HepG2 (cell line): ENCODE measurements around the gene GPR162. TPM values are rescaled to one million over a fixed set of nuclear protein-coding genes. Genes with fewer than 3 reads are reported as not detected.

ENCODE experiments used
- ARNT2 ChIP-seq: sonication (generic); formaldehyde crosslinking; IDR thresholded peaks from 2 replicates; pipeline ENCODE4 v1.8.0; 2022; ENCODE audit warnings: mild to moderate bottlenecking, low read depth, missing genetic modification reagents, moderate library complexity
- MED8 ChIP-seq: sonication (generic); formaldehyde crosslinking; IDR thresholded peaks from 2 replicates; pipeline ENCODE4 v1.8.1; 2023; ENCODE audit warnings: mild to moderate bottlenecking, missing genetic modification reagents; ENCODE audit not compliant: insufficient replicate concordance
- MYNN ChIP-seq: sonication (generic); formaldehyde crosslinking; IDR thresholded peaks from 2 replicates; pipeline ENCODE4 v1.4.0; 2020; ENCODE audit warnings: mild to moderate bottlenecking, low read depth, missing genetic modification reagents
- NFE2 ChIP-seq: sonication (generic); formaldehyde crosslinking; IDR thresholded peaks from 2 replicates; pipeline ENCODE4 v1.4.0; 2020; ENCODE audit warnings: missing genetic modification reagents
- SCMH1 ChIP-seq: sonication (generic); formaldehyde crosslinking; IDR thresholded peaks from 2 replicates; pipeline ENCODE4 v1.9.0; 2021; ENCODE audit warnings: missing genetic modification reagents, mild to moderate bottlenecking, borderline replicate concordance
- SP1 ChIP-seq, 2 experiments: fragments of 450-650 bp in 1 of 2; sonication (generic) in 1 of 2; formaldehyde crosslinking in 1 of 2; IDR thresholded peaks; 2 replicates each; pipeline versions ENCODE4 v1.4.0 to v1.6.1; 2016 to 2020; ENCODE audit warnings: missing genetic modification reagents in 1 of 2
- TCF7 ChIP-seq: sonication (generic); IDR thresholded peaks from 2 replicates; pipeline ENCODE4 v1.6.1; 2016; ENCODE audit warnings: antibody characterized with exemption, low read depth
- U2AF2 ChIP-seq: fragments of 200-400 bp; formaldehyde crosslinking; IDR thresholded peaks from 2 replicates; pipeline ENCODE4 v1.6.1; 2017; ENCODE audit warnings: low read depth, mild to moderate bottlenecking, low read length
- ZFP41 ChIP-seq: sonication (generic); formaldehyde crosslinking; IDR thresholded peaks from 2 replicates; pipeline ENCODE4 v1.4.0; 2020; ENCODE audit warnings: mild to moderate bottlenecking, missing genetic modification reagents, borderline replicate concordance
- ZNF10 ChIP-seq: sonication (generic); formaldehyde crosslinking; IDR thresholded peaks from 2 replicates; pipeline ENCODE4 v1.4.0; 2020; ENCODE audit warnings: mild to moderate bottlenecking, low read depth, missing genetic modification reagents, borderline replicate concordance
- ZNF296 ChIP-seq: sonication (generic); formaldehyde crosslinking; conservative IDR thresholded peaks from 2 replicates; pipeline ENCODE4 v1.5.0; 2020; ENCODE audit warnings: mild to moderate bottlenecking, missing genetic modification reagents
- ZNF556 ChIP-seq: sonication (generic); formaldehyde crosslinking; IDR thresholded peaks from 2 replicates; pipeline ENCODE4 v1.4.0; 2020; ENCODE audit warnings: mild to moderate bottlenecking, missing genetic modification reagents, borderline replicate concordance
- ZNF777 ChIP-seq: sonication (generic); formaldehyde crosslinking; IDR thresholded peaks from 2 replicates; pipeline ENCODE4 v1.4.0; 2020; ENCODE audit warnings: missing genetic modification reagents
- polyA plus RNA-seq, 8 experiments: library from polyadenylated mRNA; depleted of rRNA in 3 of 8; stranded (reverse) in 7 of 8; unstranded in 1 of 8; fragments of >200 nt; fragmentation: Illumina TruSeq in 4 of 8; extraction: Trizol in 4 of 8; gene quantifications; 2 replicates each; pipeline versions ENCODE4 v1.2.1 to v1.2.3, GENCODE V29; 2011 to 2016; ENCODE audit warnings: low read depth in 4 of 8, missing spikeins in 1 of 8, mixed read lengths in 1 of 8; ENCODE audit not compliant: insufficient read depth in 1 of 8
- total RNA-seq, 5 experiments: library from RNA; depleted of rRNA; stranded (reverse); fragments of >200 nt; fragmentation: Illumina TruSeq; extraction: Trizol; gene quantifications; 2 replicates each; pipeline ENCODE4 v1.2.3, GENCODE V29; 2016; ENCODE audit warnings: low read depth in 1 of 5
- TF ChIP-seq, protein P1 (sequence below): sonication (generic); formaldehyde crosslinking; IDR thresholded peaks from 2 replicates; pipeline ENCODE4 v1.4.0; 2020; ENCODE audit warnings: missing genetic modification reagents, mild to moderate bottlenecking, borderline replicate concordance
- TF ChIP-seq, protein P2 (sequence below): sonication (generic); formaldehyde crosslinking; IDR thresholded peaks from 2 replicates; pipeline ENCODE4; 2020; ENCODE audit warnings: missing genetic modification reagents, mild to moderate bottlenecking, borderline replicate concordance
- TF ChIP-seq, protein P3 (sequence below): sonication (generic); formaldehyde crosslinking; IDR thresholded peaks from 2 replicates; pipeline ENCODE4 v1.8.0; 2022; ENCODE audit warnings: missing genetic modification reagents, mild to moderate bottlenecking, moderate library complexity, borderline replicate concordance
- TF ChIP-seq, protein P4 (sequence below): fragments of 450-650 bp; IDR thresholded peaks from 2 replicates; pipeline ENCODE4 v1.6.1; 2016

GPR162 gene
- total and polyA plus RNA-seq, 2 of the 13 experiments (the other 11 are each of a cell fraction or from before 2014, with no cell fraction given) = 0.08 TPM; not detected in 1

DNA sequence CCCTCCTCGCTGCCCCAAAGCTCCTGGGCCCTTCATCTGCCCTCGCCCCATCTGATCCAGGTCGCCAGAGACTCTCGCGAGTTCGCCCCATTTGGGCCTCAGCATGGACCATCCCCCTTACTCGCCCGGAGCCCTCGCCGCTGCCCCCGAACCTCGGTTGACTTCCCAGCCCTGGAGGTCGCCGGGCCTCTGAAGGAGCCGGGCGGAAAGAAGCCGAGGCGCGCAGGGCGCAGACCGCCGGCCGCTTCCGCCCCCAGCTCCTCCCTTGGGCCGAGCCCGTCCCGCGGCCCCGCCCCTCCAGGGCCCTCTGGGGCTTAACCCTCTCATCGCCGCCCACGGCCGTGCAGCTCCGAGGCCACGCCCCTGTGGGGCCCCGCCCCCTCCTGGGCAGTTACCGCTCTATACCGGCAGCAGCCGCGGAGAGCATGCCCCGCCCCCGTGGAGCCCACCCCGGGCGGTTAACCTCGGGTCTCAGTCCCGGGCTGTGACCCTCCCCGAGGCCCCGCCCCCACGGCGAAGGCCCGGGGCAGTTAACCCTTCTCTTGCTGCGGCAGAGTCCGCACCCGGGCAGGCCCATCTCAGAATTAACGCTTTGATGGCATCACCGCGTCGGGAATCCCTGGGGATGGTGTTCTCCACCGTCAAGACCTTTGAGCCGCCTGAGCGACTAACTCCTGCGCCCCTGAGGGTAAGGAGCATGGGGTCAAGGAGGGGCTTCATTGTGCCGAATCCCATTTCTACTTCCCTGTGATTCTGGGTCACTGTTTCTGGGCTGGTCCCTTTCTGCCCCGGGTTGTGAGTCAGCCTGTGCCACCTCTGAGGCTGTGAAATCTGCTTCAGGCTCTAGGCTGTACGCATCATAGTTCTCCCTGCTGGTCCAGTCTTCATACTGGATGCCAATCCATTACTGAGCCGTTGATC lies 51.7 kb downstream of the GPR162 start, which contains the start of gene SPSB2 (continued):
- TF ChIP-seq, protein P1, sequence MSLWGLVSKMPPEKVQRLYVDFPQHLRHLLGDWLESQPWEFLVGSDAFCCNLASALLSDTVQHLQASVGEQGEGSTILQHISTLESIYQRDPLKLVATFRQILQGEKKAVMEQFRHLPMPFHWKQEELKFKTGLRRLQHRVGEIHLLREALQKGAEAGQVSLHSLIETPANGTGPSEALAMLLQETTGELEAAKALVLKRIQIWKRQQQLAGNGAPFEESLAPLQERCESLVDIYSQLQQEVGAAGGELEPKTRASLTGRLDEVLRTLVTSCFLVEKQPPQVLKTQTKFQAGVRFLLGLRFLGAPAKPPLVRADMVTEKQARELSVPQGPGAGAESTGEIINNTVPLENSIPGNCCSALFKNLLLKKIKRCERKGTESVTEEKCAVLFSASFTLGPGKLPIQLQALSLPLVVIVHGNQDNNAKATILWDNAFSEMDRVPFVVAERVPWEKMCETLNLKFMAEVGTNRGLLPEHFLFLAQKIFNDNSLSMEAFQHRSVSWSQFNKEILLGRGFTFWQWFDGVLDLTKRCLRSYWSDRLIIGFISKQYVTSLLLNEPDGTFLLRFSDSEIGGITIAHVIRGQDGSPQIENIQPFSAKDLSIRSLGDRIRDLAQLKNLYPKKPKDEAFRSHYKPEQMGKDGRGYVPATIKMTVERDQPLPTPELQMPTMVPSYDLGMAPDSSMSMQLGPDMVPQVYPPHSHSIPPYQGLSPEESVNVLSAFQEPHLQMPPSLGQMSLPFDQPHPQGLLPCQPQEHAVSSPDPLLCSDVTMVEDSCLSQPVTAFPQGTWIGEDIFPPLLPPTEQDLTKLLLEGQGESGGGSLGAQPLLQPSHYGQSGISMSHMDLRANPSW (CRISPR knock-in tag) = no peak
- TF ChIP-seq MED8 (peak; percentile 13), NFE2 (CRISPR knock-in tag) (no peak), ZFP41 (CRISPR knock-in tag) (0 out of 2 replicates have a peak, but pooled peaks have one; percentile 5), ZNF556 (CRISPR knock-in tag) (no peak), ARNT2 (CRISPR knock-in tag) (peak; percentile 74; the same call in 1 of the 2 replicates), MYNN (CRISPR knock-in tag) (0 out of 2 replicates have a peak, but pooled peaks have one; percentile 19), U2AF2 (no peak), ZNF296 (no peak), ZNF10 (no peak), SP1 (IDR thresholded peaks at IDR 0.05) (peak; percentile 63; the same call in 1 of the 2 replicates), SP1 (CRISPR knock-in tag; IDR thresholded peaks at IDR 0.05) (peak; percentile 98), TCF7 (no peak), ZNF777 (no peak), SCMH1 (no peak)
- TF ChIP-seq, protein P2, sequence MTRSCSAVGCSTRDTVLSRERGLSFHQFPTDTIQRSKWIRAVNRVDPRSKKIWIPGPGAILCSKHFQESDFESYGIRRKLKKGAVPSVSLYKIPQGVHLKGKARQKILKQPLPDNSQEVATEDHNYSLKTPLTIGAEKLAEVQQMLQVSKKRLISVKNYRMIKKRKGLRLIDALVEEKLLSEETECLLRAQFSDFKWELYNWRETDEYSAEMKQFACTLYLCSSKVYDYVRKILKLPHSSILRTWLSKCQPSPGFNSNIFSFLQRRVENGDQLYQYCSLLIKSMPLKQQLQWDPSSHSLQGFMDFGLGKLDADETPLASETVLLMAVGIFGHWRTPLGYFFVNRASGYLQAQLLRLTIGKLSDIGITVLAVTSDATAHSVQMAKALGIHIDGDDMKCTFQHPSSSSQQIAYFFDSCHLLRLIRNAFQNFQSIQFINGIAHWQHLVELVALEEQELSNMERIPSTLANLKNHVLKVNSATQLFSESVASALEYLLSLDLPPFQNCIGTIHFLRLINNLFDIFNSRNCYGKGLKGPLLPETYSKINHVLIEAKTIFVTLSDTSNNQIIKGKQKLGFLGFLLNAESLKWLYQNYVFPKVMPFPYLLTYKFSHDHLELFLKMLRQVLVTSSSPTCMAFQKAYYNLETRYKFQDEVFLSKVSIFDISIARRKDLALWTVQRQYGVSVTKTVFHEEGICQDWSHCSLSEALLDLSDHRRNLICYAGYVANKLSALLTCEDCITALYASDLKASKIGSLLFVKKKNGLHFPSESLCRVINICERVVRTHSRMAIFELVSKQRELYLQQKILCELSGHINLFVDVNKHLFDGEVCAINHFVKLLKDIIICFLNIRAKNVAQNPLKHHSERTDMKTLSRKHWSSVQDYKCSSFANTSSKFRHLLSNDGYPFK (CRISPR knock-in tag) = no peak
- TF ChIP-seq, protein P3, sequence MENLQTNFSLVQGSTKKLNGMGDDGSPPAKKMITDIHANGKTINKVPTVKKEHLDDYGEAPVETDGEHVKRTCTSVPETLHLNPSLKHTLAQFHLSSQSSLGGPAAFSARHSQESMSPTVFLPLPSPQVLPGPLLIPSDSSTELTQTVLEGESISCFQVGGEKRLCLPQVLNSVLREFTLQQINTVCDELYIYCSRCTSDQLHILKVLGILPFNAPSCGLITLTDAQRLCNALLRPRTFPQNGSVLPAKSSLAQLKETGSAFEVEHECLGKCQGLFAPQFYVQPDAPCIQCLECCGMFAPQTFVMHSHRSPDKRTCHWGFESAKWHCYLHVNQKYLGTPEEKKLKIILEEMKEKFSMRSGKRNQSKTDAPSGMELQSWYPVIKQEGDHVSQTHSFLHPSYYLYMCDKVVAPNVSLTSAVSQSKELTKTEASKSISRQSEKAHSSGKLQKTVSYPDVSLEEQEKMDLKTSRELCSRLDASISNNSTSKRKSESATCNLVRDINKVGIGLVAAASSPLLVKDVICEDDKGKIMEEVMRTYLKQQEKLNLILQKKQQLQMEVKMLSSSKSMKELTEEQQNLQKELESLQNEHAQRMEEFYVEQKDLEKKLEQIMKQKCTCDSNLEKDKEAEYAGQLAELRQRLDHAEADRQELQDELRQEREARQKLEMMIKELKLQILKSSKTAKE (CRISPR knock-in tag) = no peak
- TF ChIP-seq, protein P4, sequence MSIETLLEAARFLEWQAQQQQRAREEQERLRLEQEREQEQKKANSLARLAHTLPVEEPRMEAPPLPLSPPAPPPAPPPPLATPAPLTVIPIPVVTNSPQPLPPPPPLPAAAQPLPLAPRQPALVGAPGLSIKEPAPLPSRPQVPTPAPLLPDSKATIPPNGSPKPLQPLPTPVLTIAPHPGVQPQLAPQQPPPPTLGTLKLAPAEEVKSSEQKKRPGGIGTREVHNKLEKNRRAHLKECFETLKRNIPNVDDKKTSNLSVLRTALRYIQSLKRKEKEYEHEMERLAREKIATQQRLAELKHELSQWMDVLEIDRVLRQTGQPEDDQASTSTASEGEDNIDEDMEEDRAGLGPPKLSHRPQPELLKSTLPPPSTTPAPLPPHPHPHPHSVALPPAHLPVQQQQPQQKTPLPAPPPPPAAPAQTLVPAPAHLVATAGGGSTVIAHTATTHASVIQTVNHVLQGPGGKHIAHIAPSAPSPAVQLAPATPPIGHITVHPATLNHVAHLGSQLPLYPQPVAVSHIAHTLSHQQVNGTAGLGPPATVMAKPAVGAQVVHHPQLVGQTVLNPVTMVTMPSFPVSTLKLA = no peak
